HEK293 (cell line): ENCODE measurements around the gene IL18R1.

ENCODE experiments used
- CTCF ChIA-PET: fragments of 350-600 bp; formaldehyde crosslinking; extraction: SDS; loops from one replicate; lab custom pipeline; 2021; ENCODE audit warnings: antibody characterized with exemption; lab: Yijun Ruan, JAX
- POLR2A ChIA-PET: fragments of 300-600 bp; formaldehyde crosslinking; extraction: SDS; loops from one replicate; lab custom pipeline; 2020; ENCODE audit warnings: antibody characterized with exemption, inconsistent platforms; lab: Yijun Ruan, JAX
- H3K27ac ChIP-seq: fragments of 200-500 bp; sonication (Bioruptor generic); 2 replicates; pipeline ENCODE4 v1.5.1; 2014; ENCODE audit warnings: low read depth, low read length, control low read depth, inconsistent platforms; ENCODE audit errors: extremely low read depth
- H3K36me3 ChIP-seq, 2 experiments: fragments of 200-500 bp in 1 of 2; sonication (Bioruptor generic) in 1 of 2; 1 replicate in 1 of 2; 2 replicates in 1 of 2; pipeline ENCODE4 v1.5.1; 2014 to 2017; ENCODE audit warnings: inconsistent platforms in 2 of 2, low read length in 2 of 2; ENCODE audit not compliant: control insufficient read depth in 2 of 2, insufficient read depth in 1 of 2
- H3K4me1 ChIP-seq: fragments of 200-500 bp; sonication (Bioruptor generic); 2 replicates; pipeline ENCODE4 v1.5.1; 2014; ENCODE audit warnings: mild to moderate bottlenecking, low read length, inconsistent platforms; ENCODE audit not compliant: control insufficient read depth, insufficient read depth
- H3K4me3 ChIP-seq: 2 replicates; pipeline ENCODE4 v1.5.1; 2011; ENCODE audit warnings: low read depth, mild to moderate bottlenecking, control low read depth, low read length, moderate library complexity
- H3K9me3 ChIP-seq: fragments of 200-500 bp; sonication (Bioruptor generic); 2 replicates; pipeline ENCODE4 v1.5.1; 2014; ENCODE audit warnings: low read depth, low read length, inconsistent platforms; ENCODE audit not compliant: control insufficient read depth, insufficient read depth
- GLIS2 ChIP-seq: fragments of 450-650 bp; formaldehyde crosslinking; IDR thresholded peaks from 2 replicates; pipeline ENCODE4 v1.5.1; 2016; ENCODE audit warnings: missing biosample characterization, missing genetic modification characterization
- OVOL3 ChIP-seq: fragments of 450-650 bp; formaldehyde crosslinking; IDR thresholded peaks from 2 replicates; pipeline ENCODE4 v1.5.1; 2016; ENCODE audit warnings: missing biosample characterization, missing genetic modification characterization
- TRIM28 ChIP-seq: IDR thresholded peaks from 2 replicates; pipeline ENCODE4 v1.6.1; 2011; ENCODE audit warnings: low read length, control low read depth, borderline replicate concordance
- ZBTB20 ChIP-seq: fragments of 450-650 bp; formaldehyde crosslinking; IDR thresholded peaks from 2 replicates; pipeline ENCODE4 v1.5.1; 2016; ENCODE audit warnings: missing biosample characterization, missing genetic modification characterization
- ZFP41 ChIP-seq: fragments of 450-650 bp; formaldehyde crosslinking; IDR thresholded peaks from 2 replicates; pipeline ENCODE4 v1.5.1; 2016; ENCODE audit warnings: missing biosample characterization, missing genetic modification characterization, borderline replicate concordance
- ZFP69B ChIP-seq: fragments of 450-650 bp; formaldehyde crosslinking; IDR thresholded peaks from 2 replicates; pipeline ENCODE4 v1.5.1; 2016; ENCODE audit warnings: missing biosample characterization, missing genetic modification characterization
- ZNF133 ChIP-seq: fragments of 450-650 bp; formaldehyde crosslinking; IDR thresholded peaks from 2 replicates; pipeline ENCODE4 v1.5.1; 2016; ENCODE audit warnings: missing biosample characterization, missing genetic modification characterization
- ZNF157 ChIP-seq: fragments of 450-650 bp; formaldehyde crosslinking; IDR thresholded peaks from 2 replicates; pipeline ENCODE4 v1.5.1; 2016; ENCODE audit warnings: missing biosample characterization, missing genetic modification characterization
- ZNF19 ChIP-seq: fragments of 450-650 bp; formaldehyde crosslinking; IDR thresholded peaks from 2 replicates; pipeline ENCODE4; 2016; ENCODE audit warnings: missing biosample characterization, missing genetic modification characterization, low read depth
- ZNF211 ChIP-seq: fragments of 450-650 bp; formaldehyde crosslinking; IDR thresholded peaks from 2 replicates; pipeline ENCODE4 v1.5.1; 2016; ENCODE audit warnings: low read depth, missing biosample characterization, missing genetic modification characterization
- ZNF239 ChIP-seq: fragments of 450-650 bp; formaldehyde crosslinking; IDR thresholded peaks from 2 replicates; pipeline ENCODE4 v1.5.1; 2016; ENCODE audit warnings: missing biosample characterization, missing genetic modification characterization
- ZNF292 ChIP-seq: fragments of 450-650 bp; formaldehyde crosslinking; IDR thresholded peaks from 2 replicates; pipeline ENCODE4 v1.5.1; 2016; ENCODE audit warnings: low read depth, missing biosample characterization, missing genetic modification characterization, borderline replicate concordance
- ZNF394 ChIP-seq: fragments of 450-650 bp; formaldehyde crosslinking; IDR thresholded peaks from 2 replicates; pipeline ENCODE4 v1.5.1; 2016; ENCODE audit warnings: missing biosample characterization, missing genetic modification characterization, mild to moderate bottlenecking, moderate library complexity, borderline replicate concordance
- ZNF423 ChIP-seq: fragments of 450-650 bp; formaldehyde crosslinking; IDR thresholded peaks from 2 replicates; pipeline ENCODE4 v1.5.1; 2016; ENCODE audit warnings: missing biosample characterization, missing genetic modification characterization
- ZNF530 ChIP-seq: fragments of 450-650 bp; formaldehyde crosslinking; IDR thresholded peaks from 2 replicates; pipeline ENCODE4 v1.5.1; 2016; ENCODE audit warnings: low read depth, missing biosample characterization, missing genetic modification characterization
- ZNF596 ChIP-seq: fragments of 450-650 bp; IDR thresholded peaks from 2 replicates; pipeline ENCODE4 v1.5.0; 2018; ENCODE audit warnings: missing biosample characterization, mild to moderate bottlenecking, missing genetic modification characterization, moderate library complexity
- ZNF621 ChIP-seq: fragments of 450-650 bp; formaldehyde crosslinking; IDR thresholded peaks from 2 replicates; pipeline ENCODE4 v1.5.1; 2017; ENCODE audit warnings: missing biosample characterization, missing genetic modification characterization
- ZNF626 ChIP-seq: fragments of 450-650 bp; sonication (Bioruptor Pico); formaldehyde crosslinking; IDR thresholded peaks from 2 replicates; pipeline ENCODE4 v1.5.1; 2018; ENCODE audit warnings: missing biosample characterization, missing genetic modification characterization, inconsistent platforms
- ZNF664 ChIP-seq: fragments of 450-650 bp; formaldehyde crosslinking; IDR thresholded peaks from 2 replicates; pipeline ENCODE4 v1.5.1; 2016; ENCODE audit warnings: missing biosample characterization, missing genetic modification characterization
- ZNF670 ChIP-seq: fragments of 450-650 bp; formaldehyde crosslinking; IDR thresholded peaks from 2 replicates; pipeline ENCODE4 v1.5.1; 2016; ENCODE audit warnings: missing biosample characterization, missing genetic modification characterization, low read depth
- ZNF776 ChIP-seq: fragments of 450-650 bp; formaldehyde crosslinking; IDR thresholded peaks from 2 replicates; pipeline ENCODE4 v1.5.0; 2017; ENCODE audit warnings: missing biosample characterization, missing genetic modification characterization, borderline replicate concordance
- ZSCAN16 ChIP-seq: fragments of 450-650 bp; formaldehyde crosslinking; IDR thresholded peaks from 2 replicates; pipeline ENCODE4 v1.5.1; 2016; ENCODE audit warnings: missing biosample characterization, missing genetic modification characterization
- TF ChIP-seq, protein P1 (sequence below): fragments of 450-650 bp; formaldehyde crosslinking; IDR thresholded peaks from 2 replicates; pipeline ENCODE4 v1.5.1; 2016; ENCODE audit warnings: missing biosample characterization, missing genetic modification characterization
- TF ChIP-seq, protein P2 (sequence below): fragments of 450-650 bp; formaldehyde crosslinking; IDR thresholded peaks from 2 replicates; pipeline ENCODE4 v1.5.1; 2017; ENCODE audit warnings: missing biosample characterization, missing genetic modification characterization
- TF ChIP-seq, protein P3 (sequence below): fragments of 450-650 bp; formaldehyde crosslinking; conservative IDR thresholded peaks from 2 replicates; pipeline ENCODE4 v1.5.1; 2016; ENCODE audit warnings: low read depth, missing biosample characterization, missing genetic modification characterization

IL18R1 gene

DNA sequence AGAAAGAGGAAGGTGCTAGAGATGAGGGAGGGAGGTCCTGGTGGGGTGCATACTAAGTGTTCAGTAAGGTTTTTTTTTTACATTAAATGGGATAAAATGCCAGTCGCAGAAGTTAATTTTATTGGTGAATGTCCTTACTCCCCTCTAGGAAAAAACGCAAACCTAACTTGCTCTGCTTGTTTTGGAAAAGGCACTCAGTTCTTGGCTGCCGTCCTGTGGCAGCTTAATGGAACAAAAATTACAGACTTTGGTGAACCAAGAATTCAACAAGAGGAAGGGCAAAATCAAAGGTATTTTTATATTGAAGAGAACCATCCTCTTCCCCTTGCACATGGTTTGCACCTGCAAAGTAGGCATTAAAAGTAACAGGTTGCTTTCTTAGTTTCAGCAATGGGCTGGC, 12.7 kb upstream of the IL18R1 start:
- H3K36me3 ChIP-seq = no peaks in the 10 kb centered on the region
- CTCF ChIA-PET = no interaction called here
- POLR2A ChIA-PET = no interaction called here
- H3K4me1 ChIP-seq = no peaks in the 10 kb centered on the region
- TF ChIP-seq ZNF423 = no peak
- TF ChIP-seq ZNF292 = no peak
- no peak for TF ChIP-seq ZNF19 (tag by site-specific recombination)
- no peak for TF ChIP-seq ZFP41 (tag by site-specific recombination)
- no peak for TF ChIP-seq ZFP69B (tag by site-specific recombination)
- TF ChIP-seq ZNF670 (tag by site-specific recombination) = no peak
- TF ChIP-seq ZNF530 (tag by site-specific recombination) = no peak
- TF ChIP-seq, all 188 proteins: peak for 0
- H3K27ac ChIP-seq = no peak overlapping the region
- H3K9me3 ChIP-seq = no peaks in the 10 kb centered on the region
- H3K4me3 ChIP-seq = no peak overlapping the region

DNA sequence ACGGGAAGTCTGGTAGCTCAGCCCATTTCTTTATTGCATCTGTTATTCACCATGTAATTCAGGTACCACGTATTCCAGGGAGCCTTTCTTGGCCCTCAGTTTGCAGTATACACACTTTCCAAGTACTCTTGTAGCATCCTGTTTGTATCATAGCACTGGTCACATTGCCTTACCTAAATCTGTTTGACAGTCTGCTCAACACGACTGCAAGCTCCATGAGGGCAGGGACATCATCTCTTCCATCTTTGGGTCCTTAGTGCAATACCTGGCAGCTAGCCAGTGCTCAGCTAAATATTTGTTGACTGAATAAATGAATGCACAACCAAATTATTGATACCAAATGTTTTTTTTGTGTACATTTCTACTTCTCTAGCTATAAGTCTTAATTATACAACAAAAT, 11.2 kb upstream of the IL18R1 start:
- H3K27ac ChIP-seq = no peak overlapping the region
- POLR2A ChIA-PET = no interaction called here

More for the DNA sequence above, 11.2 kb upstream of the IL18R1 start:
- H3K4me3 ChIP-seq = no peak overlapping the region
- TF ChIP-seq, protein P1, sequence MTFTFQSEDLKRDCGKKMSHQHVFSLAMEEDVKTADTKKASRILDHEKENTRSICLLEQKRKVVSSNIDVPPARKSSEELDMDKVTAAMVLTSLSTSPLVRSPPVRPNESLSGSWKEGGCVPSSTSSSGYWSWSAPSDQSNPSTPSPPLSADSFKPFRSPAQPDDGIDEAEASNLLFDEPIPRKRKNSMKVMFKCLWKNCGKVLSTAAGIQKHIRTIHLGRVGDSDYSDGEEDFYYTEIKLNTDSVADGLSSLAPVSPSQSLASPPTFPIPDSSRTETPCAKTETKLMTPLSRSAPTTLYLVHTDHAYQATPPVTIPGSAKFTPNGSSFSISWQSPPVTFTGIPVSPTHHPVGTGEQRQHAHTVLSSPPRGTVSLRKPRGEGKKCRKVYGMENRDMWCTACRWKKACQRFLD (tag by site-specific recombination) = no peak
- TF ChIP-seq ZNF621 (no peak), ZBTB20 (tag by site-specific recombination) (no peak), ZNF211 (tag by site-specific recombination) (no peak), TRIM28 (no peak), ZNF626 (no peak), ZNF394 (no peak), ZNF157 (tag by site-specific recombination) (no peak), ZNF133 (tag by site-specific recombination) (no peak), GLIS2 (tag by site-specific recombination) (no peak), ZNF596 (tag by site-specific recombination) (no peak), ZNF423 (no peak), ZNF670 (tag by site-specific recombination) (no peak), ZSCAN16 (tag by site-specific recombination) (no peak), ZNF664 (tag by site-specific recombination) (no peak), ZNF776 (tag by site-specific recombination) (no peak), ZNF239 (tag by site-specific recombination) (no peak), OVOL3 (tag by site-specific recombination) (no peak)
- TF ChIP-seq, protein P2, sequence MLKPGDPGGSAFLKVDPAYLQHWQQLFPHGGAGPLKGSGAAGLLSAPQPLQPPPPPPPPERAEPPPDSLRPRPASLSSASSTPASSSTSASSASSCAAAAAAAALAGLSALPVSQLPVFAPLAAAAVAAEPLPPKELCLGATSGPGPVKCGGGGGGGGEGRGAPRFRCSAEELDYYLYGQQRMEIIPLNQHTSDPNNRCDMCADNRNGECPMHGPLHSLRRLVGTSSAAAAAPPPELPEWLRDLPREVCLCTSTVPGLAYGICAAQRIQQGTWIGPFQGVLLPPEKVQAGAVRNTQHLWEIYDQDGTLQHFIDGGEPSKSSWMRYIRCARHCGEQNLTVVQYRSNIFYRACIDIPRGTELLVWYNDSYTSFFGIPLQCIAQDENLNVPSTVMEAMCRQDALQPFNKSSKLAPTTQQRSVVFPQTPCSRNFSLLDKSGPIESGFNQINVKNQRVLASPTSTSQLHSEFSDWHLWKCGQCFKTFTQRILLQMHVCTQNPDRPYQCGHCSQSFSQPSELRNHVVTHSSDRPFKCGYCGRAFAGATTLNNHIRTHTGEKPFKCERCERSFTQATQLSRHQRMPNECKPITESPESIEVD (tag by site-specific recombination) = no peak
- TF ChIP-seq, protein P3, sequence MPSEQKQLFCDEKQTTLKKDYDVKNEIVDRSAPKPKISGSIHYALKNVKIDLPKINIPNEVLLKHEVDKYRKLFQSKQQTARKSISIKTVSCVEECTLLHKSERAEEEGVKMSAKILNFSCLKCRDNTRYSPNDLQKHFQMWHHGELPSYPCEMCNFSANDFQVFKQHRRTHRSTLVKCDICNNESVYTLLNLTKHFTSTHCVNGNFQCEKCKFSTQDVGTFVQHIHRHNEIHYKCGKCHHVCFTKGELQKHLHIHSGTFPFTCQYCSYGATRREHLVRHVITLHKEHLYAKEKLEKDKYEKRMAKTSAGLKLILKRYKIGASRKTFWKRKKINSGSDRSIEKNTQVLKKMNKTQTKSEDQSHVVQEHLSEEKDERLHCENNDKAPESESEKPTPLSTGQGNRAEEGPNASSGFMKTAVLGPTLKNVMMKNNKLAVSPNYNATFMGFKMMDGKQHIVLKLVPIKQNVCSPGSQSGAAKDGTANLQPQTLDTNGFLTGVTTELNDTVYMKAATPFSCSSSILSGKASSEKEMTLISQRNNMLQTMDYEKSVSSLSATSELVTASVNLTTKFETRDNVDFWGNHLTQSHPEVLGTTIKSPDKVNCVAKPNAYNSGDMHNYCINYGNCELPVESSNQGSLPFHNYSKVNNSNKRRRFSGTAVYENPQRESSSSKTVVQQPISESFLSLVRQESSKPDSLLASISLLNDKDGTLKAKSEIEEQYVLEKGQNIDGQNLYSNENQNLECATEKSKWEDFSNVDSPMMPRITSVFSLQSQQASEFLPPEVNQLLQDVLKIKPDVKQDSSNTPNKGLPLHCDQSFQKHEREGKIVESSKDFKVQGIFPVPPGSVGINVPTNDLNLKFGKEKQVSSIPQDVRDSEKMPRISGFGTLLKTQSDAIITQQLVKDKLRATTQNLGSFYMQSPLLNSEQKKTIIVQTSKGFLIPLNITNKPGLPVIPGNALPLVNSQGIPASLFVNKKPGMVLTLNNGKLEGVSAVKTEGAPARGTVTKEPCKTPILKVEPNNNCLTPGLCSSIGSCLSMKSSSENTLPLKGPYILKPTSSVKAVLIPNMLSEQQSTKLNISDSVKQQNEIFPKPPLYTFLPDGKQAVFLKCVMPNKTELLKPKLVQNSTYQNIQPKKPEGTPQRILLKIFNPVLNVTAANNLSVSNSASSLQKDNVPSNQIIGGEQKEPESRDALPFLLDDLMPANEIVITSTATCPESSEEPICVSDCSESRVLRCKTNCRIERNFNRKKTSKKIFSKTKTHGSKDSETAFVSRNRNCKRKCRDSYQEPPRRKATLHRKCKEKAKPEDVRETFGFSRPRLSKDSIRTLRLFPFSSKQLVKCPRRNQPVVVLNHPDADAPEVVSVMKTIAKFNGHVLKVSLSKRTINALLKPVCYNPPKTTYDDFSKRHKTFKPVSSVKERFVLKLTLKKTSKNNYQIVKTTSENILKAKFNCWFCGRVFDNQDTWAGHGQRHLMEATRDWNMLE (tag by site-specific recombination) = no peak
- TF ChIP-seq, all 188 proteins: peak for 0
- no peaks in the 10 kb centered on the region for H3K9me3 ChIP-seq
- CTCF ChIA-PET = interaction anchor here (0.7 kb wide), 1 partner anchor 12 kb away, joined by 4 read pairs; the partner anchor contains the start of gene IL18R1
- no peaks in the 10 kb centered on the region for H3K36me3 ChIP-seq
- no peaks in the 10 kb centered on the region for H3K4me1 ChIP-seq
